GM19240 (cell line): Measurements from ENCODE around the gene ATRN.

Experiments
- DNase-seq: peaks from one replicate; pipeline ENCODE4 v3.0.0; 2011; ENCODE audit warnings: low spot score; ENCODE audit not compliant: insufficient read length

The ATRN gene

DNA sequence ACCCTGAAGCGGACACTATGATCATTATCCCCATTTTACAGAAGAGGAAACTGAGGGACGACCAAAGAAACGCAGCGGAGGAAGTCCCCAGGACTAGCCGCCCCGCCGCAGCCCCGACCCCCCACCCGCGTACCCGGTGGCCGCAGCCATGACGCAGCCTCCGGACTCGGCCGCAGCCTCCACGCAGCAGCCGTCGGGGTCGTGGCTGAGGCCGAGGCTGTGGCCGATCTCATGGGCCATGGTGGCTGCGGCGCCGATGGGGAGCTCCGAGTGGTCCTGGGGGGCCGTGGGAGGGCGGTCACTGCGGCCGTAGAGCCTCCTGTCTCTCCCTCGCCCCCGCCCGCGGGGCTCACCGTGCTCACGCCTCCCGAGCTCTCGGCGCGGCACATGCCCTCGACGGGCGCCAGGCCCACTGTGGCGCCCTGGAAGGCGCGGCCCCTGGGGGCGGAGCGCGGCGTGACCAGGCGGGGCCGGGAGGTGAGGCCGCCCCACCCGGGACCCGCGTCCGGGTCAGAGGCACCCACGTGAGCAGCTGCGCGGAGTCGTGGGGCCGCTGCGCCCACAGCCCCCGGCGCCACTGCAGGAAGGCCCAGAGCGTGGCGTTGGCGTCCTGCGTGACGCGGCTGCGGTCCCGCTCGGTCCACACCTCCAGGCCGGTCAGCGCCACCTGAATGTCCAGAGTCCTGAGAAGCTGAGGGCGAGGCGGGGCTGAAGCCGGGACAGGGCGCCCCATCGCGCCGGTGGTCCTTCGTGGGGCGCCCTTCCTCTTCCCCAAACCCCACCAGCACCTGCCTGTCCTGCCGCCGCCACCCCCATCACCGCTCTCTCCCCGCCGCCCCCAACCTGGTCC is 202.6 kb downstream of the ATRN start:
- no peak for DNase-seq

DNA sequence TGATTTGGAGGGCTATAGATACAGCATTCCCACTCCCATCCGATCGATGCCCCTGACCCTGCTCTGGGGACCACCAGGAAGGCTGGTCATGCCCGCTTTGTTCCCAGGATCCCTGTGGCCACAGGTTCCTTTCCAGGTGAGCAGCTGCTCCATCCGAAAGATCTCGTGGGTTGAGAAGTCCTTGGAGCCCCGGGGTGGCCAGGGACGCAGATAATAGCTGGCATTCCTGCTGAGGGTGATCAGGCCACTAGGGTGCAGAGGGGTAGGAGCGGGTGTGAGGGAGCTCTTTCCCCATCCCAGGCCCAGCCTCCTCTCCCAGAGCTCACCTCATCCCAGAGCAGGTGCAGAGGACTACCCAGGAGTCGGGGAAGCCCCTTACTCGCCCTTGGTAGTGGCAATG is 203.6 kb downstream of the ATRN start:
- DNase-seq = no peak

DNA sequence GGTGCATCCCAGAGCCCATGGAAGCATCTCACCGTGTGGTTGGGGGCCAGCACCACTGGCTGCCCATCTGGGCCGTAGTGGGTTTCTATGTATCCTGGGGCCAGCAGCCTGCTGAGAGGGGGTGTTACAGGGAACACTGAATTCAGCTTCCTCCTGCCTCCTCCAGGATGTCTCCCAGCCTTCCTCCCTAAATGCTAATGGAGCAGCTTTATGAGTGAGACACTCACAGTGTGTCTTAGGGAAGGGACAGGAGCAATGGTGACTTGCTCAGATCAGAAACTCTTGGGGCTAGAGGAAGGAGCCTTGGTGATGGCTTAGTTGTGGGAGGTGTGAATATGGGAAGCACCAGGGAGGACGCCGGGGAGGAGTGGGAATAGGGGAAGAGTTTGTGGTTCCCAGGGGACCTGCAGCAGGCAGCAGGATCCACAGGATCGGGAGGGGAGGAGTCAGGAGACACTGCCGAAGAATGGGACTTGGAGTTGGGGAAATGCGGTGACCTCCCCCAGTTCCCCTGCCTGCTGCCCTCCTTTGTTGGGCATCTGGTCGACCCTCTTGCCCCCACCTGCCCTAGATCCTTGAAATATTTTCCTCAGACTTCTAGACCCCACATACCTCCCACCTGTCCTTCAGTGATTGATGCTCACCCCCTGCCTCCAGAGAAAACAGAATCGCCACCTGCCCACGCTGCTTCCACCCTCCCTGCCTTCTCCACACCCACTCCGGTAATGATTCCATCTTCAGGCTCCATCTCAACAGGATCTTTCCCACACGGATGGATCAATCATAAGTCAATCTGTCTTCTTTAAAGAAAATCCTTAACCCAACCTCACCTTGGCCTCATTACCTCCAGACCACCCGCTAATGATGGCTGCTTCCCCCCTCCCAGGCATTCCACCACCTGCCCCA is 204.4 kb downstream of the ATRN start:
- no peak for DNase-seq

DNA sequence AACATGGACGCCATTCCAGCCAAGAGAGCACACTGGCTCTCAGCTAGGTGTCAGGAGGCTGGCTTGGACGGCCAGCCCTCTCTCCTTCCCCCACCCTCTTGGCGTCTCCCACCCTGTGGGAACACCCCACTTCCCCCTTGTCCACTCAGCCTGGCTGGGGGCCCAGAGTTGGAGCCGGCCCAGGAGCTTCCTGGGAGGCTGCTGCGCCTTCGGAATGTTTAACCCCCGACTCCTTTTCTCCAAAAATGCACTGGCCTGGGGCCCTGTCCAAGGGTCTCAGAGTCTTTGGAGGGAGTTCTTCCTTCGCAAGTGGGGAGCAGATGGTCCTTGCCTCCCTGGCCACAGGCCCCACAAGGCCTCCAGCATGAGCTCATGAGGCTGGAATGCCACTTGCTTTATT is 206.9 kb downstream of the ATRN start:
- no peak for DNase-seq

DNA sequence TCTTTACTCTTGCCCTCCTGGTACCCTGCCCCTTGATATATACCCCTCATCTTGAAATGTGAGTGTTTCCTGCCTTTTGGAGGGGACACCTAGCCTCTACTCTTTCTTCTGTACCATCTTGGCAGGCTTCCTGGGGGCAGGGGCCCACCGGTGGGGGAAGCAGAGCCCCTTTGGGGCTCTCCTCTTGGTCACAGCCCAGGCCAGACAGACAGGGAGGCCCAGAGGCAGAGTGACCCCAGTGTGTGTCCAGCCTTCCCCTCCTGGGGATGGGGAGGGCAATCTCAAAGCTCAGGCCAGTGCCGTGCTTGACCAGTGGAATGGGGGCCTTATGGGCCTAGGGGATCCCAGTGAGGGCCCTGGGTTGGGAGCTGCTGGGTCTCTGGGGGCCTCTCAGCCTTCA is 207.4 kb downstream of the ATRN start:
- no peak for DNase-seq

DNA sequence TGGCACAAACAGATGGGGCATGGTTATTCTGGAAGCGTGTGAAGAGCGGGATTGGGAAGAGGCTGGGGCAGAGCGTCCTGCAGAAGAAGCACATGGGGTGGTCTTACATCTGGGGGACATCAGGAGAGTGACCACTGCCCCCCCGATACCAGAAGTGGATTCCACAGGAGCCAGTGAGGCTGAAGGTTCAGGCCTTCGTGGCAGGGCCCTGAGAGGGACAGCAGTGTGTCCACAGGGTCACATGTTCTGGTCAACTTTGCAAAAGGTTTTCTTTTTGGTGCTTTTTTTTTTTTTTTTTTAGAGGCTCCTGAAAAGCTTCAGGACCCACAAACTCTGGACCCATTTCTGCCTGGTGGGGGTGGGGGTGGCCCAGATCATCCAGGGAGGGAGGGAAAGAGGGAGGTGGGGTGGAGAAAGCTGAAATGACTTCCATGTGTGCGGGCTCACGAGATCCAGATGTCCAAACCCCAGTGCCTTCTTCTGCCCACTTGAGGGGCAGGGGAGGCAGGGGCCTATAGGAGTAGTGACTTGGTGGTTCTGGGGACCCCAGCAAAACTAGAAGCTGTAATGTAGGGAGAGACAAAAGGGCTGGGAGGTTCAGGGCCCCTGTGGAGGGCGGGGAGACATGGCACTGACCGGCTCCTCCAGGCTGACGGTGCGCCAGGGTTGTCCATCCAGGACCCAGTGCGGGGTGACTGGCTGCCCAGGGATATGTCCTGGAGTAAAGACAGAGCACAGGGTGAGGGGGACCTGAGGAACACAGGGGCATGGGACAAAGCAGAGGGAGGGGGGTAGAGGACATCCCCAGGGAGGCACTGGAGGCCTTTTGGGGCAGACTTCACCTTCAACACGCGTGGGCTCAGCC is 208.3 kb downstream of the ATRN start:
- DNase-seq = no peak

DNA sequence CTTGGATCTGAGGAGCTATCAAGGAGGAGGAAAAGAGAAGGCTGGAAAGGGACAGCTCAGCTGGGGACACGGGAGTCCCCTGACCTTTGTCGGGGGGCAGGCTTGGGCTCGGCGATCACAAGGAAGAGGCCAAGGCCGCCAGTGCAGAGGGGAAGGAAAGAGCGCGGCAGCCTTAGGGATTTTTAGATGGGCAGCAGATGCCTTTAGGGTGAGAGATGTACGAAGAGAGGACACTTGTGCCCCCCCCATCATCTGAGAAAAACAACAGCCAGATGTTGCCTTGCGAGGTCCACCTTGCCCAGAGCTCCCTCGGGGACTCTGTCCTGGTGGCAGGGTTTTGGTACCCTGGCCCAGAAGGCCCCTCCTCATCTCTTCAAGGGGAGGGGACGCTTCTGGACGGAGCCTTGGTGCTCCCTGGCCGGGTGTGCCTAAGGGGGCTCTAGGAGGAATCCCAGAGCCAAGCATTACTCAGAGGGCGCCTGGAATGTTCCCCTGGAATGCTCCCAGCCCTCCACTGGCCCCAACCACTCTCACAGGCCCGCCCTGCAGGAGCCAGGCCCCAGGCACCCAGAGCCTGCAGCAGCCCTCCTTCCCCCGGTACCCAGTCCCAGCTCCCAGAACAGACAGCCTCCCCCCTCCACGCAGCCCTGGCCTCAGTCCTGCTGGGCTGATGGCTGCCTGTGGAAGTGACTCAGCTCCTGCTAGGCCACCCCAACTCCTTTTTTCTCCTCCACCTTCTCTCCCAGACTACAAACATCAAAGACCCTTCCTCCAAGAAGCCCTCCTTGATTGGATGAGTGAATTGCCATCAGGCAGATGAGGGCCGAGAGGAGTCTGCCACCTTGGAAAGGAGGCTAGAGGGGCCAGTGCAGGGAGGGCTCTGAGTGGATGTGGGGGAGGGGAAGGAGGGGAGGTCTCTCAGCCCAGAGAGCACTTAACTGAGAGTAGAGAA is 209.2 kb downstream of the ATRN start:
- DNase-seq = no peak

DNA sequence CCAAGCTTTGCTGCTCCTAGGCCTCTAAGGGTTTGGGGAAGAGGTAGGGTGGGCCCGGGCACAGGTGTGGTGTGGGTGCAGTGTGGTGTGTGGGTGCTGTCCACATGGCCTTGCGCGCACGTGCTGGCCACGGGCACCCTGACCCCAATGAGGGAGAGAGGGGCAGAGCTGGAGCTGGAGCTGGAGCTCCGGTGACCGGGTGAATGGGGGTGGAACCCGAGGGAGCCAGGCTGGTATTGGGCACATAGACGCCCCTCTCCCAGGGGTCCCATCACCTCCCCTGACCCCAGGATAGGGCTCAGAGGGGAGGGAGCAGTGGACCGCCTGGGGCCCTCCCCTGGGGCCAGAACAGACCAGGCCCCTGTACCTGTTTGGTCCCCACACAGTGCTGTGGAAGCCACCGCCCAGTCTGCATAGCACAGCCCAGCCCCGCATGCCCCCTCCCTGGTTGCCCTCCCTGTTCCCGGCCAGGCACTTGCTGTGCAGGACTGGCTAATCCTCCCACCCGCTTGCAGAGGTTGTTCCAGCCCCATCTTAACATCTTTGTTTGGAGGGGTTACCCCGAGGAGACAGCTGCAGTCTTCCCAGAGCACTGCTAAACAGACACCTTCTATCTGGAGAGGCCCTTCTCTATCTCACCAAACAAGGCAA is 210.0 kb downstream of the ATRN start:
- no peak for DNase-seq

DNA sequence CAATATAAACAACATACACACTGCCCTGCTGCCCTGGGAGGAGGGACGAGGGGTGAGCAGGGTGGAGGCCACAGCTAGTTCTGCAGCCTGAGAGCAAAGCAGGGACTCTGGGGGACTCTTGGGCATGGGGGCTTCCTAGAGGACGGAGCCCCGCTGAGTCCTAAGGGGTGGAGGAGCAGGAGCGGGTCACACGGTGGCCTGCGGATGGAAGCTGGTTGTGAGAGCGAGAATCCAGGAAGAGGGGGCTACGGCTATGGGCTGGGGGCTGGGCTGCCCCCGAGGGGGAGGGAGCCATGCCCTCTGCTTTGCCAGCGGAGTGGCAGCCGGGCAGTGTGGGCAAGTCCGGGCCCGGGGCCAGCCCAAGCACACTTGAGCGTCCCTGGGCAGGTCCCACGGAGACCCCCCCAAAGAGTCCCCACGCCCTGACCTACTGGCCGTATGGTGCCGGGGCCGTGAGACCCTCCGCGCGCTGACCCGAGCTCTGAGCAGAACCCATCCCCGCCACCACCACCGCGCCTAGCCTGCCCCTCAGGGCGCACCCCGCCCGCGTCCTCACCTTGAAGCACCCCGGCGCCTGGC is 210.6 kb downstream of the ATRN start:
- no peak for DNase-seq

DNA sequence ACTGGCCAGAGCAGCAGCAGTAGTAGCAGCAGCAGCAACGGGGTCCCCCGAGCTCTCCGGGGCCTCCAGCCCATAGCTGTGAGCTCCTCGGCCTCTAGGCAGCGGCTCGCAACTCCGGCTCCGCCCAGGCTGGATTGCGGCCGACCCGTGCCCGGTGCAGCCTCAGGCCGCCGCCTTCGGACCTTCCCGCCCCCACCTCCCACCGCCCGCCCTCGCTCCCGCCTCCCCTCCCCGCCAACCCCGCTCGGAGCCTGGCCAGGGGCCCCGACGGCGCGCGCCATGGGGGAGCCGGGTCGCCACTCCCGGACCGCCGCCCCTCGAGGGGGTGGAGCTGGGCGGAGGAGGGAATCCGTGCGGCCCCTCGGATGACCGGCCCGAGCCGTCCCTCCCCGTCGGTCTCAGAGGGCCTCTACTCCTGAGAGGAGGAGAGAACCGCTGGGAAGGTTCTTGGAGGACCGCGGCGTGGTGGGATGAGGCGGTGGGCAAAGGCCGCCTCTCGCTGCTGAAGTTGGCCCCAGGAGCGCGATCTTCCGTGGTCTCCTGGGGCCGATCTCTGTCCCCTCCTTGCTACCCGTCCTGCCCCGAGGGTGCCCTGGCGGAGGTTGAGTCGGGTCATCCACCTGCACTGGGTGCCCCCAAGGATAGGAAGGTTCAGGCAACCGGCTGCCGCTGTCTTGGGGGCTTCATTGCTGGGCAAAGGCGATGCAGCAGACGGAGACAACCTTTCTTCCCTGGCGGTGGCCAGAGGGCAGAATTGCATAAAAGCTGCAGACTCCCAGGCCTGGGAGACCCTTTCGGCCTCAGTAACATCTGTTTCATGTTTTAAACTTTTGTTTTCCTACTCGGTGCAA is 211.3 kb downstream of the ATRN start, which contains the start of gene ADAM33:
Gene ADAM33, minus strand, starts transcription at position 80 of the 851 bp plus-strand sequence. Its CDS starts 6 bp downstream, at position 74.
- no peak for DNase-seq

DNA sequence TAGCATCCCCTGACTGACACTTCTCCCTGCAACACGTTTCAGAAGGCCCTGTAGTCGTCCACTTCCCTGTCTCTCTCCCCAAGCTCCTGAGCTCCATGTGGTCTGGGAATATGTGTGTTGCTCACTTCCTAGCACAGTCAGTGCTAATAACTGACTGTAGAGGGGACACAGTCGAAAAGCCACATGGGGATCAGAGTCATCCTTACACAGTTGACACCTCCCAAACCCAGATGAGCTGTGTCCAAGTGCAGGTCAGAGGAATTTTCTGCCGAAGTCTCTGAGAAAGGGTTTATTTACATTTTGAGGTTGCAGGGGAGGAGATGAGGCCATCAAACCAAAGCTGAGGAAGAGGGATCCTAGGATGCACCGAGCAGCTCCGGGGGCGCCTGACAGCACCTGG is 214.5 kb downstream of the ATRN start:
- no peak for DNase-seq

DNA sequence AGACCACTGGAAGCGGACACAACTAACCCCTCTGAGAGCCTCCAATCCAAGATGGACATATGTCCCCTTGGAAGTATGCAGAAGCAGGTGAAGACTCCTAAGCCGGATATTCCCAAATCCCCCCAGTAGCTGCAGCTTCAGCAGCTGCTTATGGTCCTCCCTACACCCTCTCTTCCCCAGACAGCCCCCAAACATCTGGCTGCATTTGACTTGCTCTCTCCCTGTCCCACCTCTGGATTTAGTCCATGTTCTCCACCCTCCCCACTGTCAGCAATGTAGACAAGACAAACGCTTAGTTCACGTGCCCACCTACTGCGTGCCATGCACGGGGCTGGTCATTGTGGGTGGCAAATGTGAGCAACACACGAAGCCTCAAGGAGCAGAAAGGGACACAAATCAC is 215.6 kb downstream of the ATRN start:
- DNase-seq = no peak

DNA sequence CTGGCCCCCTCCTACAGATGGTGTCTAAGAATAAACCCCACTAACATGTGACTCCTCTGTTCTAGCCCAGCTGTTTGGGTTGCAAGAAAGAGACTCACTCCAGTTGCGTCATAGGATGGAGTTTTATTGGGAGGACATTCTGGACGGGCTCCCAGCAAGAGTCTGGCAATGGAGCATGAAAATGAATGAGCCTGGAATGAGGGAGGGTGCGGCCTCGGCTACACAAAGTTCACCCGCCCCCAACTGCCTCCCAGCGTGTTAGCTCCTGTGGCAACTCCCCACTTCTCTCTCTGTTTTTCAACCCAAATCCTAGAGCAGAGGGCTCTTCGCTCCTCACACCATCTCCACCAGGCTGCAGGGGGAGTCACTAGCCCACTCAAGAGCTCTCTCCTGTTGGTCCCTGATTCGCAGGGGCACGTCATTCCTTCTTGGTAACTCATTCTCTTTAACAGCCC is 216.1 kb downstream of the ATRN start:
- no peak for DNase-seq

DNA sequence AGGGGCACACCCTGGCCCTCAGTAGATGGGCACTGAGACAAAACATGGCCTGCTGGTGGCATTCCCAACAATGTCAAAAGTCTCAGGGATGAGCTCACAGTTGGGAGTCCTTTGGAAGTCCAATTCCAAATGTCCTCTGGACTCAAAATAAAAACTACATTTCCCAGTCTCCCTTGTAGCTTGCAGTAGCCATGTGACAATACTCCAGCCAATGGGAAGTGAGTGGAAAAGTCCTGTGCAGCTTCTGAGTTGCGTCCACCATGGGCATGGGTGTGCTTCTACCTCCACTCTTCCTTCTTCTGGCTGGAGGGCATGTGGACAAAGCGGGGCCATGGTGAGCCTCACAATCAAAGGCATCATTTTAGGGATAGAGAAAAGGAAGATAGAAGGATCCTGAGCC is 216.8 kb downstream of the ATRN start:
- no peak for DNase-seq

DNA sequence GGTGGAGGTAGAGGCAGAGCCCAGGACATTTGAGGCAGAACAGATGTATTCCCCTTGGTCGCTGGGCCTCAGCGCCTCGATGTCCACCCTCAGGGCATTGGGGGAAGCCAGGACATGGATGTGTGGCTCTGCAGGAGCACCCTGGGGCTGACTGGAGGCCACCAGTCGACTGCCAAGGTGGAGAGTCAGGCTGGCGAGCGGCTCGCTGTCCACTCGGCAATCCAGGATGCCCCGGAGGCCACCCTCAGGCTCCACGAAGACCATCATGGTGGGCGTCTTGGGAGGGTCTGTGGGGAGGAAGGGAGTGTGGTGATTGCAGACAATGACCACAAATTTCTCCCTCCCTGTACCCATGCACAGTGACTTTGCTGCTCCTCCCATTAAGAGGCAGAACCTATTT is 219.2 kb downstream of the ATRN start:
- no peak for DNase-seq

DNA sequence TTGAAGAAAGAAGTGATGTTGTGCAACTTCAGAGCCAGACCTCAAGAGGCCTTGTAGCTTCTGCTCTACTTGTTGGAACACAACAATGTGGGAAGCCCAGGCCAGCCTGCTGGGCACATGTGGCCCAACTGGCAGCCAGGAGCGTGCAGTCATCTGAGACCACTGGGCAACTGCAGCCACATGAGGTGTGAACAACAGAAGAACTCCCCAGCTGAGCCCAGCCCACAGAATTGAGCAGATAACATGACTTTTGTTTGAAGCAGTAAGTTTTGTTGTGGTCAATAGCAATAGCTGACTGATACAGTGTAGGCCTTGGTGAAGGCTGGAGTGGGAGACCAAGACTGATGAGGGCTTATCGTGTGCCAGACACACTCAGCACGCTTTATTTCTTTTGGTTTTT is 219.6 kb downstream of the ATRN start:
- DNase-seq = no peak

DNA sequence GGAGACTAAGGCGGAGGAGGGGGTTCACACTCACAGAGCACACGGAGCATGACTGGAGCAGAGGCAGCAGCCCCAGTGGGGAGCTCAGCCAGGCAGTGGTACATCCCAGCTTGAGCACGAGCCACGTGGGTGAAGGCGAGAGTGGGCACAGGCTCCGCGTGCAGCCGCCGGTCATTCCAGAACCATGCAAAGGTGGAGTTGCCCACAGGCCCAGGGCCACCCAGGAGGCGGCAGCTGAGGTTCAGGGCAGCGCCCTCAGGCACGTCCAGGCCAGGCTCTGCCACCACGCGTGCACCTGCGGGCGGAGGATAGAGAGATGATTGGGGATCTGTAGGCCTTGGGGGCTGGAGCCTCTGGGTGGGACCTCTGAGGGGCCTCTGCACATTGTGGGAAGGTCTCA is 220.5 kb downstream of the ATRN start:
- DNase-seq = no peak

DNA sequence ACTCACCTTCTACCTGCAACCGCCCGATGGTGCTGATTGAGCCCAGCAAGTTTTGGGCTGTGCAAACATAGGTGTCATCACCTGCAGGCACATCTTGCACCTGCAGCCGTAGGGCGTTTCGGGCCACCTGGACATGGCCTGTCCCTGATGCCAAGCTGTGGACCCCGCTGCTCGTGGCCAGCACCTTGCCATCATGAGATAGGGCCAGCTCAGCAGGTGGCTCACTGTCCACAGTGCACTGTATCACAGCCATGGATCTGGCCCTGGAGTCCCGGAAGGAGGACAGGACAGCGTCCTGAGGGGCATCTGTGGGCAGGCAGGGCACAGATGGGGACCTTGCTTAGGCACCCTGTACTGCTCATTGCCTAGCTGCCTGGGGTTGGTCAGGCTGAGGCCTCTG is 221.1 kb downstream of the ATRN start:
- DNase-seq = no peak
